CD4-positive, CD25-positive, alpha-beta regulatory T cell (primary cell): ENCODE results near the gene CLINT1. TPM values are rescaled to one million over a fixed set of nuclear protein-coding genes. Genes with fewer than 3 reads are reported as not detected.
A peak's percentile ranks its signal among the peaks of the same experiment; 100 is the strongest.
"Not testable (repeated sequence)": the region's sequence is repeated elsewhere in the genome, so short reads cannot be mapped to it uniquely, and the experiment has no call there.

Experiments used
- ATAC-seq, 2 donors: fragments of 150-1000 bp; cut with Tn5 transposase; one replicate each; pipeline ENCODE4 v1.10.0; 2021; ENCODE audit warnings: low read depth in 2 of 2, moderate number of reproducible peaks in 2 of 2, moderate library complexity in 1 of 2
- DNase-seq, 3 donors: peaks; one replicate each; pipeline versions ENCODE4 v3.0.0 to v3.0.0-alpha.2; 2012 to 2022; ENCODE audit warnings: mixed read lengths in 1 of 3
- H3K27ac ChIP-seq: one replicate; pipeline ENCODE4 v1.7.0; 2013; ENCODE audit warnings: mild to moderate bottlenecking, low read length; ENCODE audit not compliant: insufficient read depth, poor library complexity, severe bottlenecking
- H3K27me3 ChIP-seq: one replicate; pipeline ENCODE4 v1.7.0; 2013; ENCODE audit warnings: low read length; ENCODE audit not compliant: control insufficient read depth, insufficient read depth
- H3K36me3 ChIP-seq: one replicate; pipeline ENCODE4 v1.7.0; 2013; ENCODE audit warnings: mild to moderate bottlenecking, low read length, moderate library complexity; ENCODE audit not compliant: control insufficient read depth, insufficient read depth
- H3K4me1 ChIP-seq: 2 replicates; pipeline ENCODE4 v1.7.0; 2013; ENCODE audit warnings: mild to moderate bottlenecking, low read length; ENCODE audit not compliant: insufficient read depth, control insufficient read depth, poor library complexity, severe bottlenecking
- H3K4me3 ChIP-seq: one replicate; pipeline ENCODE4 v1.7.0; 2013; ENCODE audit warnings: low read depth, mild to moderate bottlenecking, low read length, moderate library complexity
- H3K9me3 ChIP-seq, 2 experiments: 1 replicate in 1 of 2; 2 replicates in 1 of 2; pipeline ENCODE4 v1.7.0; 2013; ENCODE audit warnings: low read length in 2 of 2, mild to moderate bottlenecking in 1 of 2, moderate library complexity in 1 of 2; ENCODE audit not compliant: control insufficient read depth in 2 of 2
- H3K27ac Mint-ChIP-seq, 3 donors: one replicate each; pipeline ENCODE4 v1.8.0; 2020 to 2022; ENCODE audit warnings: mild to moderate bottlenecking in 3 of 3, mixed read lengths in 3 of 3, moderate library complexity in 2 of 3
- H3K27me3 Mint-ChIP-seq: one replicate; pipeline ENCODE4 v1.8.0; 2022; ENCODE audit warnings: mild to moderate bottlenecking, mixed read lengths
- H3K36me3 Mint-ChIP-seq: one replicate; pipeline ENCODE4 v1.8.0; 2020; ENCODE audit warnings: mixed read lengths
- H3K4me1 Mint-ChIP-seq, 4 donors: one replicate each; pipeline ENCODE4 v1.8.0; 2020 to 2022; ENCODE audit warnings: mixed read lengths in 4 of 4, mild to moderate bottlenecking in 1 of 4
- H3K4me3 Mint-ChIP-seq, 4 donors: one replicate each; pipeline ENCODE4 v1.8.0; 2020 to 2022; ENCODE audit warnings: mild to moderate bottlenecking in 4 of 4, mixed read lengths in 4 of 4, moderate library complexity in 3 of 4
- H3K9me3 Mint-ChIP-seq, 7 donors: one replicate each; pipeline ENCODE4 v1.8.0; 2020 to 2022; ENCODE audit warnings: mixed read lengths in 7 of 7, mild to moderate bottlenecking in 3 of 7, moderate library complexity in 2 of 7
- polyA plus RNA-seq, 4 donors: library from polyadenylated mRNA; unstranded; fragments of 300-500 nt; fragmentation: Illumina TruSeq; gene quantifications; one replicate each; pipeline ENCODE4 v1.2.3, GENCODE V29; 2021
- total RNA-seq: library from RNA; stranded (reverse); gene quantifications from one replicate; pipeline ENCODE4 v1.2.3, GENCODE V29; 2022

CLINT1 gene
- total and polyA plus RNA-seq, 5 donors from 2014 or later: 93.2 to 126 (median 111) TPM

DNA sequence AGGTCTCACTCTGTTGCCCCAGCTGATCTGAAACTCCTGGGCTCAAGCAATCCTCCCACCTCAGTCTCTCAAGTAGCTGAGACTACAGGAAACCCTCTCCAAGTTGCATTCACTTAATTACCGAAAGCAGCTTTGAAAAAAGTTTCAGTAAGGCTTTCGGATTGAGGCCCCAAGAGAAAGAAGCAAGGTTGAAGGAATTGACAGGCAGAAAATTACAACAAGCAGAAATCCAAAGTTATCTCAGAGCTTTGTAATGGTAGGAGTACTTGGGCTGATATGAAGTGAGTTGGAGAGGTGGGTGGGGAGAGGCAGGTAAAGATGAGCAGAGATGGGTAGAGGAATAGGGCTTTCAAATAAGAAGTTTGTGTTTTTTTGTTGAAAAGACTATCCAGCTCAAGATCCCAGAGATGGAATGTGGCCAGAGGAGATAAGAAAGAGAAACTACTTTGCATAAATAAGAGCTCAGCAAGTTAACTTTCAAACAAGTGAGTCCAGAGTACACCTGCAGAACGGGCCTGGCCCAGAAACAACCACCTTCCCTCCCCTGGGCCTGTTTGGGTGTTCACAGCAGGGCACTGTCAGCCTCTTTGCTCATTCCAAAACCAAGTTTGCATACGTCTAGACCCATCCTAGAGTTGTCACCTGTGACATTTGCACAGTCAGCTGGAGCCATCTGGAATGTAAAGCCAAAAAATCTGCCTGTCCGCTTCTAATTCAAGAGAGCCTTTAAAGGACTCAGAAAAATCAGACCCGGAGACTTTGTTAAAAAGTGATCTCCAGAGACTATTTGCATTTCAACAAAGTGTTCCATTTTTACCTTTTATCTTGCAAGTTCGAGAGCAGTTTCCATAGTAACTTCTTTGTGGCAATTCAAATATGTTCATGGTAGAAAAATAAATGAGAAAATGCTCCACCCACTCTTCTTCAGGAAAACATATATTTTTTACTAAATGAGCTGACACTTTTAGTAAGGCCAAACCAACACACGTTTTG lies 2.2 kb upstream of the CLINT1 start:
- Mint-ChIP-seq H3K4me3 (peak overlapping the region; percentile 68 to 100 (median 88)), H3K27ac (peak overlapping the region; percentile 1 to 72 (median 57)), H3K36me3 (no peaks in the 10 kb centered on the region), H3K9me3 (peaks cover 0 to 4% (median 0%) of the 10 kb centered on the region in 7 donors), H3K27me3 (no peaks in the 10 kb centered on the region), H3K4me1 (peaks cover 33 to 61% (median 42%) of the 10 kb centered on the region in 4 donors)
- H3K4me3 ChIP-seq: peak overlapping the region; percentile 51
- no peaks in the 10 kb centered on the region for H3K27me3 ChIP-seq
- ATAC-seq: no peak
- H3K9me3 ChIP-seq: no peaks in the 10 kb centered on the region
- H3K27ac ChIP-seq: peak overlapping the region; percentile 59
- H3K36me3 ChIP-seq: no peaks in the 10 kb centered on the region
- peaks cover 42% of the 10 kb centered on the region for H3K4me1 ChIP-seq
- peak in 1 of 3 donors; percentile 54 for DNase-seq

DNA sequence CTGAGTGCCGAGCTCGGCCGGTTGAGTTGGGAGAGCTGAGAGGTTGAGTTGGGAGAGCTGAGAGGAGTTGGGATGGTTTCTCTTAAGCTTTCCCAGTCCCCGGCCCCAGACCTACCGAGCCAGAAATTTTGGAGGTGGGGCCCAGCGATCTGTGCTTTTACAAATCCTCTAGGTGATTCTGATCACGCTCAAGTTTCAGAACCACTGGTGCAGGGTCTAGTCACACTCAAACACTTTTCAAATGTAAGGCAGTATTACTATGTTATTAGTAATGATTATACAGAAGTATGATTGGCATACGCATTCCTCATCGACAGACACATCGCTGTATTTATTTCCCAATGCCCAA lies 256 bp upstream of the CLINT1 start:
- Histone ChIP-seq H3K4me1 (peaks cover 55% of the 10 kb centered on the region), H3K27ac (peak overlapping the region; percentile 91), H3K27me3 (no peaks in the 10 kb centered on the region), H3K36me3 (no peaks in the 10 kb centered on the region), H3K4me3 (peak overlapping the region; percentile 56), H3K9me3 (no peaks in the 10 kb centered on the region)
- ATAC-seq: peak in 1 of 2 donors; percentile 2
- Mint-ChIP-seq H3K27me3 (no peaks in the 10 kb centered on the region), H3K36me3 (peaks cover 8% of the 10 kb centered on the region), H3K4me3 (peak overlapping the region; percentile 90 to 100 (median 95)), H3K27ac (peak overlapping the region in 2 of 3 donors; percentile 93 to 97), H3K4me1 (peaks cover 46 to 79% (median 58%) of the 10 kb centered on the region in 4 donors), H3K9me3 (peaks cover 0 to 4% (median 0%) of the 10 kb centered on the region in 7 donors)
- no peak for DNase-seq

DNA sequence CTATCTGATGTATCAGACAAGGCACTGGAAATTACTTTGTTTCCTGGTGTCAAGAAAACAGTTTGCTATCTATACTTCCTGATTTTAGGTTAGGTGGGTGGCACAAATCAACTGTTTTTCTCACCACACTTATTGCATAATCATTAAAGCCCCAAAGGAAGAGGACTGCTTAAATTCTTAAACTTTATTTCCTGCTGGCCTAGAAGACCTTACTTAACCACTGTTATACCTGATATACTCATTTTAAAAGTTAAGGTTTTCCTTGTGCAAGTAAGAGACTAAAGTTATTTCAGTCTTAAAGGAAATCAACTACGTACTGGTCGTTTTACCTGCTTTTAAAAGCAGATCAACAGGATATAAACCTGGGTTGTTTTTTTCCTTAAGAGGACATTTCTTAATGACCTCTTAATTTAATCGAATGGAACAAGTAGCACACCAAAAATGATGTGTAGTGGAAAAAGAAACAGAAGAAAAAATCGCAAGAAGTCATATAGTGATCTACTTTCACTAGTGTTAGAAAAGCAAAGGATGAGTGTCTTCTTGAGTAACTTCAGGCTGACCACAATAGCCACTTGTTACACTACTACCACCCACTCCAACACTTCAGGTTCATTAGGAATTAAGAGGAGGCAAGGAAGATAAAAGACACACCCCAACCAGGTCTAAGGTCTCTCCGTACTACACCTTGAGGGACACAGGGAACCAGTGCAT lies 974 bp downstream of the CLINT1 start:
- Mint-ChIP-seq H3K36me3 (peaks cover 10% of the 10 kb centered on the region), H3K27ac (peak overlapping the region; percentile 89 to 99 (median 93)), H3K27me3 (no peaks in the 10 kb centered on the region), H3K4me1 (peaks cover 54 to 82% (median 61%) of the 10 kb centered on the region in 4 donors), H3K4me3 (peak overlapping the region; percentile 90 to 100 (median 95)), H3K9me3 (peaks cover 0 to 4% (median 0%) of the 10 kb centered on the region in 7 donors)
- Histone ChIP-seq H3K27ac (peak overlapping the region; percentile 91), H3K36me3 (no peaks in the 10 kb centered on the region), H3K27me3 (no peaks in the 10 kb centered on the region), H3K4me3 (peak overlapping the region; percentile 97), H3K9me3 (no peaks in the 10 kb centered on the region), H3K4me1 (peaks cover 58% of the 10 kb centered on the region)
- DNase-seq: peak in 2 of 3 donors; percentile 34 to 68
- ATAC-seq: no peak

DNA sequence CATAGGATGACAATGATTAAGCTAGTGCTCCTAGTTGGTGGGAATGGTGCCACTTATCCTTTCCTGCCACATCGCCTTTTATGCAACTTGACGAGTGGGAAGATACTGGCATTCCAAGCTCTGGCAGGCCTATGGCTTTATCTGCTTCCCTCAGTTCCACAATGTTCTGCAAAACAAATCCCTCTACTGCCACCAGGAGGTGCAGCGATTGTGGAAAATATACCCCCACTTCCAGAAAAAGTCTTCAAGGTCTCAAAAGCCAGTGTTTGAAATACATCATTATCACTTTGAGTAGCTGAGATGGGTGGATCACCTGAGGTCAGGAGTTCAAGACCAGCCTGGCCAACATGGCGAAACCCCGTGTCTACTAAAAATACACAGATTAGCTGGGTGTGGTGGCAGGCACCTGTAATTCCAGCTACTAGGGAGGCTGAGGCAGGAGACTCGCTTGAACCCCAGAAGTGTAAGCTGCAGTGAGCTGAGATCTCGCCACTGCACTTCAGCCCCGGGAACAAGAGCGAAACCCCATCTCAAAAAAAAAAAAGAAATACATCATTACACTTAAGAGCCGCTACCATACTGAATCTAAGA lies 3.4 kb downstream of the CLINT1 start:
- peak overlapping the region; percentile 21 for H3K4me3 ChIP-seq
- peaks cover 17% of the 10 kb centered on the region for H3K36me3 Mint-ChIP-seq
- H3K4me3 Mint-ChIP-seq: peak overlapping the region in 3 of 4 donors; percentile 39 to 100 (median 69)
- peaks cover 4% of the 10 kb centered on the region for H3K36me3 ChIP-seq
- H3K27me3 ChIP-seq: no peaks in the 10 kb centered on the region
- H3K27ac Mint-ChIP-seq: peak overlapping the region; percentile 24 to 60 (median 53)
- no peaks in the 10 kb centered on the region for H3K27me3 Mint-ChIP-seq
- ATAC-seq (no peak), DNase-seq (peak in 1 of 3 donors; percentile 38)
- H3K9me3 ChIP-seq: no peaks in the 10 kb centered on the region
- H3K9me3 Mint-ChIP-seq: peaks cover 0 to 4% (median 0%) of the 10 kb centered on the region in 7 donors
- peaks cover 55% of the 10 kb centered on the region for H3K4me1 ChIP-seq
- H3K4me1 Mint-ChIP-seq: peaks cover 45 to 79% (median 64%) of the 10 kb centered on the region in 4 donors
- H3K27ac ChIP-seq: no peak overlapping the region

DNA sequence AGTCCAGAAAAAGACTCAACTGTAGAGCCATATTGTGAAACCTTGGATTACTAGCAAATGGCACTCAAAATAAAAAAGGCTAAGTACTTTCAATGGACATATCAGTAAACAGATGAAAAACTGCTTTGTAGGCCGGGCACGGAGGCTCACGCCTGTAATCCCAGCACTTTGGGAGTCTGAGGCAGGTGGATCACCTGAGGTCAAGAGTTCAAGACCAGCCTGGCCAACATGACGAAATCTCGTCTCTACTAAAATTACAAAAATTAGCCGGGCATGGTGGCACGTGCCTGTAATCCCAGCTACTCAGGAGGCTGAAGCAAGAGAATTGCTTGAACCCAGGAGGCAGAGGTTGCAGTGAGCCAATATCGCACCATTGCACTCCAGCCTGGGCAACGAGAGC lies 5.6 kb downstream of the CLINT1 start:
- H3K4me3 Mint-ChIP-seq, ATAC-seq, H3K9me3 ChIP-seq, DNase-seq, H3K4me3 ChIP-seq, H3K27me3 ChIP-seq, H3K27ac ChIP-seq, H3K27me3 Mint-ChIP-seq, H3K9me3 Mint-ChIP-seq, H3K36me3 ChIP-seq: not testable (repeated sequence)
- Mint-ChIP-seq H3K36me3 (peaks cover 22% of the 10 kb centered on the region), H3K27ac (peak overlapping the region in 1 of 3 donors; percentile 32), H3K4me1 (peaks cover 42 to 74% (median 60%) of the 10 kb centered on the region in 4 donors)
- peaks cover 43% of the 10 kb centered on the region for H3K4me1 ChIP-seq

DNA sequence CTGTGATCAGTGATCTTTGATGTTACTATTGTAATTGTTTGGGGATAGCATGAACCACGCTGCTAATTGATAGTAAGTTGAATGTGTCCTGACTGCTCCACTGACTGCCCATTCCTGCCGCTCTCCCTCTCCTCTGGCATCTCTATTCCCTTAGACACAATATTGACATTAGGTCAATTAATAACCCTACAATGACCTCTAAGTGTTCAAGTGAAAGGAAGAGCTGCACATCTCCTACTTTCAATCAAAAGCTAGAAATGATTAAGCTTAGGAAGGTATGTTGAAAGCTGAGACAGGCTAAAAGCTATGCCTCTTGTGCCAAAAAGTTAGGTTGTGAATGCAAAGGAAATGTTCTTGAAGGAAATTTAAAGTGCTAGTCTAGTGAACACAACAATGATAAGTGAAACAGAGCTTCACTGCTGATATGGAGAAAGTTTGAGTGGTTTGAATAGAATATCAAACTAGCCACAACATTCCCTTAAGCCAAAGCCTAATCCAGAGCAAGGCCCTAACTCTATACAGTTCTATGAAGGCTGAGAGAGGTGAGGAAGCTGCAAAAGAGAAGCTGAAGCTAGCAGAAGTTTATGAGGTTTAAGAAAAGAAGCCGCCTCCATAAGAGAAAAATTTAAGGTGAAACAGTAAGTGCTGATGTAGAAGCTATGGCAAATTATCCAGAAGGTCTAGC lies 12.9 kb downstream of the CLINT1 start:
- Histone ChIP-seq H3K4me3 (no peak overlapping the region), H3K36me3 (peaks cover 19% of the 10 kb centered on the region), H3K27ac (no peak overlapping the region), H3K9me3 (no peaks in the 10 kb centered on the region), H3K4me1 (no peaks in the 10 kb centered on the region), H3K27me3 (no peaks in the 10 kb centered on the region)
- ATAC-seq: no peak
- Mint-ChIP-seq H3K4me1 (peaks cover 26 to 54% (median 31%) of the 10 kb centered on the region in 4 donors), H3K4me3 (peak overlapping the region in 1 of 4 donors; percentile 49), H3K36me3 (peaks cover 23% of the 10 kb centered on the region), H3K9me3 (no peaks in the 10 kb centered on the region), H3K27me3 (no peaks in the 10 kb centered on the region), H3K27ac (peak overlapping the region in 1 of 3 donors; percentile 52)
- no peak for DNase-seq

DNA sequence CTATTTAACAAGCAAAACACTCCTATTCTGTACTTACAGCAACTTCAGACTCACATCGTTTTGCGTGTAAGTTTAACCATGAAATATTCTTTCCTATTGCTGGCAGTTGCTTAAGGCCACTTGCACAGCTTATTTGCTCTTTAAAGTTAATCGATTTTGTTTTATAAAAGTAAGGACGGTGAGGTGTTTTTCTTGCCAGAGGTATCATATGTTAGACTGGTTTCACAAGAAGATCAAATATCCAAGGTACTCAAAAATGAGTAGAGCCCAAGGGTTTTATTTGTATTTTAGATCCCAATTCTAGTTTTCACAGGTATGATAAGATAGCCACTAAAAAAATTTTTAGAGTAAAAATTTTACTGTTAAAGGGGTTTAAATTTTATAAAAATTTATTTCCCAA lies 16.2 kb downstream of the CLINT1 start:
- no peak for ATAC-seq
- no peaks in the 10 kb centered on the region for H3K4me1 ChIP-seq
- no peak overlapping the region for H3K27ac ChIP-seq
- Mint-ChIP-seq H3K4me1 (peaks cover 26 to 47% (median 31%) of the 10 kb centered on the region in 4 donors), H3K27me3 (no peaks in the 10 kb centered on the region), H3K4me3 (no peak overlapping the region), H3K9me3 (no peaks in the 10 kb centered on the region), H3K27ac (no peak overlapping the region), H3K36me3 (peaks cover 18% of the 10 kb centered on the region)
- H3K27me3 ChIP-seq: no peaks in the 10 kb centered on the region
- H3K9me3 ChIP-seq: no peaks in the 10 kb centered on the region
- no peak overlapping the region for H3K4me3 ChIP-seq
- peaks cover 14% of the 10 kb centered on the region for H3K36me3 ChIP-seq
- no peak for DNase-seq
